GM21447 (cell line): ENCODE measurements around the gene CTXN3.
"Not testable (repeated sequence)": the region's sequence is repeated elsewhere in the genome, so short reads cannot be mapped to it uniquely, and the experiment has no call there.

Source experiments
- ATAC-seq: cut with Tn5 transposase; IDR thresholded peaks from one replicate; pipeline ENCODE4 v1.9.1; 2021; ENCODE audit not compliant: unreplicated experiment

Gene CTXN3

GRCh38 chr5:127650022-127650421 is 1.1 kb downstream of the CTXN3 start:
- ATAC-seq: no peak

DNA sequence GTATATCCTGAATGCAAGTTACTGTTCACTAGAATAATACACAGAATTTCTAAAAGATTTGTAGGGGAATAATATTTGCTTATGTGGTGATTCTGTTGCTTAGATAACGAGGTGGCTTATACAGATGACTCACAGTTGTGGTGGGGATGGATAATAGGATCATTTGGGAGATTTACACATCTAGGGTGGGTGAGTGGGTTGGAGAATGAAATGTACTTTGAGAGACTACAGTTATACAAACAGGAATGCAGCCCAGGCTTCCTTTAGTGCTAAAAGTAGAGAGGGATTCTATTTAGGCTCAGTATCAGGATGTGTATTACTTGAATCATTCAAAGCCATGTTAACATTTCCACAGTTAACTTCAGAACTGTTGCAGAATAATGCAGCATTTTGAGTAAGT is 1.8 kb downstream of the CTXN3 start:
- ATAC-seq: no peak

- ATAC-seq: no peak
Observed at GRCh38 chr5:127652952-127653611, 4.2 kb downstream of the CTXN3 start.

GRCh38 chr5:127656825-127657224 is 7.9 kb downstream of the CTXN3 start:
- ATAC-seq: no peak

- no peak for ATAC-seq
Observed at GRCh38 chr5:127660047-127660733, 11.3 kb downstream of the CTXN3 start.

DNA sequence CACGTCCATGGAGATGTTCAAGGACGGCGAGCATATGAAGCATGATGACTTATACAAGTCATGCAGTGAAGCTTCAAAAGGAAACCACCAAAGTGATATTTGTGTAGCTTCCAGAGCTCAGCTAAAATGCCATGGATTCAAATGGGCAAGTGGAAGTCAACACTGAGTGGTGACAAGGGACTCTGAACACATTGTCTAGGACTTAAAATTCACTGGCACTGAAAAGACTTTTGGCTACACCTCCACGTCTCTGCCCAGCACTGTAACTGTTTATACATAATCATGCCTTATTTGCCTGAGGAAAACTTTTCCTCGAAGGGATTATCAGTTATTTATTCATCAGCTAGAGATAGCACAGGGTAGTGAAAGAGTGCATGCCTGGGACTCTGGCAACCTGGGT is 15.2 kb downstream of the CTXN3 start:
- ATAC-seq: no peak

- ATAC-seq: no peak
Observed at GRCh38 chr5:127665641-127666040, 16.8 kb downstream of the CTXN3 start.

GRCh38 chr5:127666043-127666716 is 17.3 kb downstream of the CTXN3 start:
- no peak for ATAC-seq

- ATAC-seq: no peak
Observed at GRCh38 chr5:127667926-127668325, 19.0 kb downstream of the CTXN3 start.

DNA sequence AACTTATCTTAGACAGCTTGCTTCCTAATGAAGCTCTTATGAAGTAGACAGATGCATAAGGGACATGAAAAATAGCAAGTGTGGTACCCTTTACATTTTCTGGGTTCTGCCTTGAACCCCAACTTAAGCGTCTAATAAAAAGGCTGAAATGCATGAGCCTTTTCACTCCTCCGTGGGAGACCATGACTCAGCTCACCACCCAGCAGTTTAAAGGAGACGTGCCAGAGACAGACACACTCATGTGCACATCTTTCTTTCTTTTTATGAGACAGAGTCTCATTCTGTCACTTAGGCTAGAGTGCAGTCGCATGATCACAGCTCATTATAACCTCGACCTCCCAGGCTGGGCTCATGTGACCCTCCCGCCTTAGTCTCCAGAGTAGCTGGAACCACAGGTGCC is 22.3 kb downstream of the CTXN3 start:
- ATAC-seq: no peak

GRCh38 chr5:127673117-127673800 is 24.4 kb downstream of the CTXN3 start:
- ATAC-seq: no peak

GRCh38 chr5:127676951-127677350 is 28.1 kb downstream of the CTXN3 start:
- not testable (repeated sequence) for ATAC-seq

DNA sequence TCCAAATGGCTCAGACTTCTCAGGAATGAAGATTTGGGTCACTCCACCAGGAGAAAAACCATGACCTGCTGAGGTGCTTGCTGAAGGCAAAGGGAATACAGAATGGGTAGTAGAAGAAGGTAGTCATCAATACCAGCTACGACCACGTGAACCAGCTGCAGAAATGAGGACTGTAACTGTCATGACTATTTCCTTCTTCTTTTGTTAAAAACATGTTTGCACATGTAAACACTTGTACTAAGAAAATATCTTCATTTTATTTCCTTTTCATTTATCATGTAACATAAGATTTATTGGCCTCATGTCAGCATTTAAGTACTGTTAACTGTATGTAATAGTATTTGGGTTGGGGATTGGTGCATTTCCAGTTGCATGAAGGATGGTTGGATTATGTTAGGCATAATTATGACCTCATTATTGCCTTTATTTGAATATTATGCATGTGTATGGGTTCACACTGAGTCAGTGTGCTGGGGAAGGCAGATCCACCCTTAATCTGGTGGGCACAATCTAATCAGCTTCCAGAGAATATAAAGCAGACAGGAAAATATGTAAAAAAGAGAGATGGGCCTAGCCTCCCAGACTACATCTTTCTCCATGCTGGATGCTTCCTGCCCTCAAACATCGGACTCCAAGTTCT is 30.9 kb downstream of the CTXN3 start:
- ATAC-seq: not testable (repeated sequence)

DNA sequence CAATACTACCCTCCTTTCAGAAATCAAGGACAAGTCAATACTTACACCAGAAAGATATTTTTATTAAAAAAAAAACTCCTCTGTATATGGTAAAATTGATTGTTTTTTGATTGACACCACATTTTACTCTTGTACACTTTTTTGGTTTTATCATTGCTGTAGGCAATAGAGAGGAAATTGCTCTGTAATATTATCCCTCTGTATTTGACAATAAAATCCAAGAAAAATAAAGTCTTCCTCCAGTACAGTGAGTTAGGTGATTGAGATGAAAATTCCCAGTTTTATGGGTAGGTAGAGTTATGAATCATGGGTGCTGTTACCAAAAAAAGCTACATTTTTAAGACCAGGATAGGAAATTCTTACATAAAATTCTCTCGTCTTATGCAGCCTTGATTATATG is 31.7 kb downstream of the CTXN3 start:
- no peak for ATAC-seq

GRCh38 chr5:127683008-127683407 is 34.1 kb downstream of the CTXN3 start:
- ATAC-seq: no peak

GRCh38 chr5:127684726-127685467 is 36.0 kb downstream of the CTXN3 start:
- no peak for ATAC-seq

DNA sequence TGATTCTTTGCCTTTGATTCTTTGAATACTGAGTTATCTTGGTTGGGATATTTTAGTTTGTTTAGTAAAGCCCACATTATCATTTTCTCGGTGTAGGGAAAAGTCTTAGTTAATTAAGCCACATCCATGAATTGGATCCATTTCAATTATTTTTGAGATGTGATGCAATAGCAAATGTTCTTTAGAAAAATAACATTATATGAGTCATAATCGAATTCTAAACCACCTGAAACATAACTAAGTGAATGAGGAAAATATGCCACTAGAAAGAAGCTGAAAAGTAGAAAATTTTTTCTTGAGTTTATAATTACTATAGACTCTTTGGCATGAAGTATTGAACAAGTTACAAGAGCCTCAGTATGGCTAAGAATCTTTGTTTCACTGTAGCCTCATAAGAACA is 36.8 kb downstream of the CTXN3 start:
- ATAC-seq: no peak

DNA sequence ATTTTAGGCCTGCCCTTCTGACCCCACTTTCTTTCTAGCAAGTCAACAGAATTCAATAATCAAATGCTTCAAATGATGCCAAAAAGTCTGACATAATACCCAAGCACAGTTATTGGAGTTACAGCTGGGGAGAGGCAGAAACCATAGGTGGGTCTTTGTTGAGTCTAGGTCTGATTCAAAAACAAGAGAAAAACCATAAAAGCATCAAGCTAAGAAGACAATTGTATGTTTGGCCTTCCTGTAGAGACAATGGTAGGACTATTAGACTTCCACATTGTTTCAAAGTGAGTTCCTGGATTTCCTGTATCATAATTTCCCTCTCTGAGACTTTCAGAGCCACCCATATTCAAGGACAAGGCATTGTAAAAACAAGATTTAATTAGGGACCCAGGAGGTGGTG is 37.5 kb downstream of the CTXN3 start:
- no peak for ATAC-seq

DNA sequence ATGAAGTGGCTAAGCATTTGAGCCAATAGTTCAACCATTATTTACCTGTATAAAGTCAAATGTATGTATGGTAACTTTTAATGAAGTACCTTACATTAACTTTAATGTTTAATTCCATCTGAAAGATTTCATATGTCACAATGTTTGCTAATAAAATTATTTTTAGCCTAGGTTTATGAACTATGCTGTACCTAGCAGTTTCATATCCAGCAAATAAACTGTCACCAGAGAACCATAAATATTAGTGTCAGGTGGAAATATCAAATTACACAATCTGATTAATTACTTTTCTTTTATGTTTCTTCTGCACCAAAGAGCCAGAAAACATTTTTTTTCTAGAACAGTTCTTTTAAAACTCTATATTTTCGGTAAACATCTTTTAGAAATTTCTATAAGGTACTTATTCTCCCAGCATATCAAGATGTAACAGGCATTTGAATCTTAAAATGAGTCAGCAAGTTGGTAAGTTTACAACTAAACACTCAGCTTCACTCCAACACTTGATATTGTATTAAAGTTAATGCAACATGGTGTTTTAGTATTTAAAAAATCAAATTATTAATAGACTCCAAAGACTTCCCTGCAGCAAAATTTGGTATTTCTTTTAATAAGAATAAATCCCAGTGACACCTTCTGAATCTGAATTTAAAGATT is 45.8 kb downstream of the CTXN3 start:
- ATAC-seq: no peak

- no peak for ATAC-seq
Observed at GRCh38 chr5:127695346-127695745, 46.5 kb downstream of the CTXN3 start.
